ENCODE data around the gene PCYOX1L.

The PCYOX1L gene

DNA sequence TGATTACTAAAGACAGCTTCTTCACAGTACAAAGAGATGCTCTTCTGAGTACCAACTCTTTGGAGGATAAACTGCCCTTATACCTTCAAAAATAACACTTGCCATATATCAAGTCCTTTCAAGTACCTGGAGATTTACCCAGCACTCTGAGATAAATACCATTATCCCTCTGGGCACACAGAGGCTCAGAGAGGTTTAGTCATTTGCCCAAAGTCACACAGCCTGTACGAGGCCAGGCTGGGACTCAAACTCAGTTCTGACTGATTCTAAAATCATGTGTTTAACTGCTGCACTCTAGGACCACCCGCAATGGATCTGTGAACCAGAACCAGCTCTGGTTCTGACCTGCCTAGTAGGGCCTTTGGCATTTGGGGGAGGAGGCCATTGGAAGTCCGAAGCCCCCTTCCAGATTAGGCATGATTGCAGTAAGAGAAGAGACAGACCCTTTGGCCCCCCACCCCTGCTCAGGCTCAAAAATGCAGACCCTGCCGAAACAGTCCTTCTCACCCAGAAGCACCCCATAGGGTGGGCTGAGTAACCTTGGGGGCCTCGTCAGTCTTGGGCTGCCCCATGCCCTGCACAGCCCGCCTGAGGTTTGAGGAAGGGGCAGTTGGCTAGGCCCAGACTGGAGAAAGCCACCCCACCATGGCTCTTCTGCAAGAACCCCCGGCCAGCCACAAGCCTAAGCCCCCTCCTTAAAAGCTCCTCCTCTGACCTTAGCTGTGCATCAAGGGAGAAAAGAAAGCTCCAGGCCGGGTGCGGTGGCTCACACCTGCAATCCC, 54.1 kb downstream of the PCYOX1L start:
- CTCF ChIA-PET, result interaction anchor here (0.6 to 1.4 kb wide), 5 partner anchors 9 to 104 kb away, joined by 3 to 5 read pairs (median 3); no protein-coding TSS in a partner anchor
- POLR2A ChIA-PET, result no interaction called here
- TF ChIP-seq BHLHE40 (IDR thresholded peaks at IDR 0.05; ENCODE audit: borderline replicate concordance), result no peak
- TF ChIP-seq TARDBP (IDR thresholded peaks at IDR 0.05), result no peak
- no peak for TF ChIP-seq HDGF (IDR thresholded peaks at IDR 0.05; ENCODE audit: borderline replicate concordance)
- no peak for TF ChIP-seq FOXA1 (IDR thresholded peaks at IDR 0.05)
- no peak for TF ChIP-seq FOXK2 (IDR thresholded peaks at IDR 0.05)
- TF ChIP-seq SUZ12 (IDR thresholded peaks at IDR 0.05), result no peak
- TF ChIP-seq SP1 (IDR thresholded peaks at IDR 0.05), result no peak
- no peak for TF ChIP-seq ELF4 (IDR thresholded peaks at IDR 0.05)
- TF ChIP-seq ZNF384 (IDR thresholded peaks at IDR 0.05), result no peak
- no peak for TF ChIP-seq LEF1 (IDR thresholded peaks at IDR 0.05; ENCODE audit: borderline replicate concordance)
- TF ChIP-seq NFRKB (IDR thresholded peaks at IDR 0.05), result no peak
- TF ChIP-seq, protein P1, sequence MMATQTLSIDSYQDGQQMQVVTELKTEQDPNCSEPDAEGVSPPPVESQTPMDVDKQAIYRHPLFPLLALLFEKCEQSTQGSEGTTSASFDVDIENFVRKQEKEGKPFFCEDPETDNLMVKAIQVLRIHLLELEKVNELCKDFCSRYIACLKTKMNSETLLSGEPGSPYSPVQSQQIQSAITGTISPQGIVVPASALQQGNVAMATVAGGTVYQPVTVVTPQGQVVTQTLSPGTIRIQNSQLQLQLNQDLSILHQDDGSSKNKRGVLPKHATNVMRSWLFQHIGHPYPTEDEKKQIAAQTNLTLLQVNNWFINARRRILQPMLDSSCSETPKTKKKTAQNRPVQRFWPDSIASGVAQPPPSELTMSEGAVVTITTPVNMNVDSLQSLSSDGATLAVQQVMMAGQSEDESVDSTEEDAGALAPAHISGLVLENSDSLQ (IDR thresholded peaks at IDR 0.05), result no peak
- no peak for TF ChIP-seq FOXM1 (IDR thresholded peaks at IDR 0.05; ENCODE audit: borderline replicate concordance)
- no peak for TF ChIP-seq ARNT (IDR thresholded peaks at IDR 0.05)
- no peak for TF ChIP-seq L3MBTL2 (conservative IDR thresholded peaks at IDR 0.05)
- no peak for TF ChIP-seq CTBP1 (IDR thresholded peaks at IDR 0.05; ENCODE audit: borderline replicate concordance)
- no peak for DNase-seq (ENCODE audit: extremely low spot score)

DNA sequence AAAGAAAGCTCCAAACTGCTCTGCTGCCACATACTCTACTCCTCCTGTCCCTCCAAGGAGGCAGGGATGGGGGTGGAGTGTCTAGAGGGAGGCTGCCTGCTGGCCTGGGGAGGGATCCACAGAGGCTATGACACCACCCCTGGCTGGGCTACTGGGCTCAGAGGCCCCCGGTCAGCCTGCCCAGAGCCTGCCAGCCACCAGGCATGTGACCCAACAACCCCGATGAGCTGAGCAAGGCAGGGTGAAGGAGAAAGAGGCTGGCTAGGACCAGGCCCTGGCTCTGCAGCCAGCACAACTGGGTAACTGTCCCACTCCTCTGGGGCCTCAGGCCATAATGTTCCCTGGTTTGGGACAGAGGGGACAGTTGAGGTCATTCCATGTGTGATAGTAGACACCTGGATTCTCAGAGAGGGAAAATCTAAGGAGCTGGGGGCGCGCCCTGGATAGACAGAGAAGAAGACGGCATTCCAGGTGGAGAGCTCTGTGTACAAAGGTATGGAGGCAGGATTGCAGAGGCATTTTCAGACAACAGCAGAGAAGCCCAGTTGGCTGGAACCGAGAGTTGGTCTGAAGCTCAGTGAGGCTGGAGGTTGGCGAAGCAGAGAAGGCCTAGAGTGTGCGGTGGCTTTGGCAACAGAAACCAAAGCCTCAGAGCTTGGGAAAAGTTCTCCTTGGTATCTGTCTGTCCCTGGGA, 55.1 kb downstream of the PCYOX1L start:
- ChIA-PET POLR2A (interaction anchor here (0.7 kb wide), 1 partner anchor 163 kb away, joined by 3 read pairs; no protein-coding TSS in a partner anchor), CTCF (interaction anchor here (0.6 to 1.7 kb wide), 7 partner anchors 8 to 204 kb away, joined by 3 to 7 read pairs (median 3); no protein-coding TSS in a partner anchor)
- TF ChIP-seq, protein P1 (IDR thresholded peaks at IDR 0.05), result no peak
- TF ChIP-seq CTBP1 (IDR thresholded peaks at IDR 0.05; ENCODE audit: borderline replicate concordance), result no peak
- no peak for TF ChIP-seq SP1 (IDR thresholded peaks at IDR 0.05)
- TF ChIP-seq ZNF384 (IDR thresholded peaks at IDR 0.05), result no peak
- DNase-seq (ENCODE audit: extremely low spot score), result no peak

DNA sequence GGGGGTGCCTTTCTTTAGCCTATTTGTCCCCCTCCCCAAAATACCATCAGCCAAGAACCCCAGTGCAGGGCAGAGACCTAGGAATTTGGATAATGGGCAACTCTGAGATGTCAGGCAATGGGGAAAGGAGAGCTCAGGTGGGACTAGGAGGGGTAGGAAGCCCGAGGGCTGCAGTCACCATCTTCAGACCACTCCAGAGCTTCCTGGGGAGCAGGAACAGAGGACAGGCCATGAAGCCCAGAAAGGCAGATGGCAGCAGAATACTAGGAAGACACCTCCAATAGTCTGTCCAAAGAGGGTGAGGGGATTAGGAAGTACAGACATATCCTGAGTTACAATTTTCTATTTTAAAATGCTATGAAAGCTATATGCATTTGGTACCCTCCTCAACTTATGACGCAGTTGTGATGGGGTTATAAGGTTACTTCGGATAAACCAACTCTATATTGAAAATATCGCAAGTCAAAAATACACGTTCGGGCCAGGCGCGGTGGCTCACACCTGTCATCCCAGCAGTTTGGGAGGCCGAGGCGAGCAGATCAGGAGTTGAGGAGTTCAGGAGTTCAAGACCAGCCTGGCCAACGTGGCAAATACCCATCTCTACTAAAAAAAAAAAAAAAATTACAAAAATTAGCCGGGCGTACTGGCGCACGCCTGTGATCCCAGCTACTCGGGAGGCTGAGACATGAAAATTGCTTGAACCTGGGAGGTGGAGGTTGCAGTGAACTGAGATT, 55.8 kb downstream of the PCYOX1L start:
- POLR2A ChIA-PET, result interaction anchor here (0.7 kb wide), 1 partner anchor 162 kb away, joined by 3 read pairs; no protein-coding TSS in a partner anchor
- no peak for DNase-seq (ENCODE audit: extremely low spot score)
- CTCF ChIA-PET, result interaction anchor here (0.7 to 1.7 kb wide), 5 partner anchors 10 to 204 kb away, joined by 3 to 7 read pairs (median 4); no protein-coding TSS in a partner anchor
- no peak for TF ChIP-seq FOXA1 (IDR thresholded peaks at IDR 0.05)
- TF ChIP-seq LEF1 (IDR thresholded peaks at IDR 0.05; ENCODE audit: borderline replicate concordance), result no peak
- no peak for TF ChIP-seq ELF4 (IDR thresholded peaks at IDR 0.05)
- TF ChIP-seq ARNT (IDR thresholded peaks at IDR 0.05), result no peak
- no peak for TF ChIP-seq BHLHE40 (IDR thresholded peaks at IDR 0.05; ENCODE audit: borderline replicate concordance)
- no peak for TF ChIP-seq TARDBP (IDR thresholded peaks at IDR 0.05)
- TF ChIP-seq HDGF (IDR thresholded peaks at IDR 0.05; ENCODE audit: borderline replicate concordance), result no peak
- TF ChIP-seq, protein P1 (IDR thresholded peaks at IDR 0.05), result no peak

DNA sequence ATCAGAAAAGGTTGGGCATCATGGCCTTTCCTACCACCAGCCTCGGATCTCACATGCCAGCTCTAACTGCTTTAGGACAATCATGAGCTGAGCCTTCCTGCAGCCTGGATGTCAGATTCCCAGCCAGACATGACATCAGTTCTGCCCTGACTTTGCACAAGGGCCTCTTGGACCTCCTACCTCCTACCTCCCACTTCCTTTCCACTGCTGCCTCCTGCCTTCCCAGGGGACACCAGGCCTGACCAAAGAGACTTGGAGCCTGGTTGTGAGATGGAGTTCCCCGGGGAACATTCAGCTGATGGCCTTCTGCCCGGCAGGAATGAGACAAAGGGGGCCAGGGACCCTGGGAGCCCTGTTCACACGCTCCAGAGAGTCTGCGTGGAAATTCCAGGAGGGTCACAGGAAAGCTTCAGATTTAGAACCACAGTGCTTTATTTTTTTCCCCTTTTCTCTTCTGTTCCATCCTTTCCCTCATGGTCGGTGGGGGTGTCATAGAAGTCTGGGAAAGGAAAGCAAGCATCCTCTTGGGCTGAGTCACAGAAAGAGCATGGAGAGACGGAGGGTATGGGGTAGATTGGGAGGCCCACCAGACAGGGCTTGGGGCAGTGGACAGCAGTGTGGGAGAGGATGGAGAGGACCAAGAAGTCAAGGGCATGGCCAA, 56.7 kb downstream of the PCYOX1L start:
- POLR2A ChIA-PET, result no interaction called here
- no peak for TF ChIP-seq LEF1 (IDR thresholded peaks at IDR 0.05; ENCODE audit: borderline replicate concordance)
- TF ChIP-seq, protein P1 (IDR thresholded peaks at IDR 0.05), result no peak
- TF ChIP-seq HDGF (IDR thresholded peaks at IDR 0.05; ENCODE audit: borderline replicate concordance), result no peak
- no peak for TF ChIP-seq ELF4 (IDR thresholded peaks at IDR 0.05)
- no peak for TF ChIP-seq FOXK2 (IDR thresholded peaks at IDR 0.05)
- CTCF ChIA-PET, result interaction anchor here (0.9 to 1.7 kb wide), 3 partner anchors 11 to 47 kb away, joined by 3 to 7 read pairs (median 4); no protein-coding TSS in a partner anchor
- no peak for DNase-seq (ENCODE audit: extremely low spot score)
